Heart right ventricle (tissue), 16 donors: ENCODE data around the gene KIAA0586. TPM values are rescaled to one million over a fixed set of nuclear protein-coding genes. Genes with fewer than 3 reads are reported as not detected.
"Not testable (repeated sequence)": the region's sequence is repeated elsewhere in the genome, so short reads cannot be mapped to it uniquely, and the experiment has no call there.

Experiments used
- ATAC-seq, 8 donors: fragments of 200-7000 bp; cut with Tn5 transposase; one replicate each; pipeline ENCODE4 v1.9.1; 2020; ENCODE audit warnings: mild to moderate bottlenecking in 8 of 8, moderate library complexity in 8 of 8, moderate number of reproducible peaks in 1 of 8
- DNase-seq, 2 donors: peaks; one replicate each; pipeline ENCODE4 v3.0.0-alpha.2; 2020
- H3K27ac ChIP-seq, 10 donors: fragments of 200-600 bp; sonication (generic) in 2 of 10; one replicate each; pipeline versions ENCODE4 v1.5.0 to v1.8.0; 2020 to 2022; ENCODE audit warnings: mild to moderate bottlenecking in 3 of 10
- H3K27me3 ChIP-seq, 7 donors: fragments of 200-600 bp; one replicate each; pipeline ENCODE4 v1.8.0; 2021 to 2022; ENCODE audit warnings: mild to moderate bottlenecking in 2 of 7
- H3K36me3 ChIP-seq, 9 donors: fragments of 200-600 bp; sonication (generic) in 1 of 9; one replicate each; pipeline versions ENCODE4 v1.5.0 to v1.8.0; 2020 to 2022; ENCODE audit warnings: mild to moderate bottlenecking in 2 of 9
- H3K4me1 ChIP-seq, 9 donors: fragments of 200-600 bp; sonication (generic) in 1 of 9; one replicate each; pipeline versions ENCODE4 v1.5.0 to v1.8.0; 2020 to 2022; ENCODE audit warnings: mild to moderate bottlenecking in 4 of 9
- H3K4me3 ChIP-seq, 10 donors: fragments of 200-600 bp; sonication (generic) in 2 of 10; one replicate each; pipeline versions ENCODE4 v1.5.0 to v1.8.0; 2020 to 2022; ENCODE audit warnings: mild to moderate bottlenecking in 7 of 10, moderate library complexity in 2 of 10
- H3K9me3 ChIP-seq, 11 donors: fragments of 200-600 bp in 10 of 11; sonication (generic) in 2 of 11; one replicate each; pipeline versions ENCODE4 v1.5.0 to v1.8.0; 2013 to 2022; ENCODE audit warnings: mild to moderate bottlenecking in 2 of 11, control low read depth in 1 of 11, moderate library complexity in 1 of 11
- CTCF ChIP-seq, 9 donors: fragments of 200-600 bp; sonication (generic) in 2 of 9; IDR thresholded peaks; one replicate each; pipeline versions ENCODE4 v1.5.0 to v1.8.0; 2021 to 2022; ENCODE audit warnings: antibody characterized with exemption in 9 of 9, mild to moderate bottlenecking in 5 of 9, moderate library complexity in 1 of 9
- WGBS, 2 donors: extraction: QIAGEN DNeasy Blood & Tissue Kit; methylation state at CpG; one replicate each; pipeline ENCODE4 v1.1.7; 2013; ENCODE audit warnings: inconsistent platforms in 1 of 2; 5-methylcytosine and 5-hydroxymethylcytosine counted together
- intact Hi-C, 10 donors: fragments of 100-400 bp; cut with DNase I; formaldehyde crosslinking; loops; one replicate each; pipeline versions ENCODE4 v1.11.1 to v1.14.2; 2022
- polyA plus RNA-seq, 2 donors: library from polyadenylated mRNA; stranded (reverse); fragments of 200-250 nt; gene quantifications; one replicate each; pipeline ENCODE4 v1.2.3, GENCODE V29; 2013
- total RNA-seq, 10 donors: library from RNA; stranded (reverse); fragmentation: NEBNext Ultra II Directional in 3 of 10; extraction: Animal tissue kit (Norgen Biotek cat#: 25700) in 3 of 10; gene quantifications; one replicate each; pipeline versions ENCODE4 v1.2.1 to v1.2.4, GENCODE V29; 2021 to 2023
- donor health status: Arrhythmogenic right ventricular cardiomyopathy.
- donor health status: ischemic (EF 13 %, LVEDD 7.1; RV severe dilation, severe dysfunction).
- donor health status: healthy with polysubstance abuse.
- donor health status: DM: no; HTN: yes; CAD: no.
- donor health status: DM: no; HTN: no; CAD: no.
- donor health status: ischemic (EF 25% LVEDD 6.9; RV normal size, moderate dysfunction).
- donor health status: ischemic (EF 25% LVEDD 5.7; RV mildly dilated, moderate dysfunction).
- donor health status: healthy.
- donor health status: DM: yes; HTN: yes; CAD: no.
- donor health status: Ischemic cardiomyopathy.
- donor health status: ischemic (EF 35%, LVEDD 5.7; RV mildly dilated, moderate dysfunction).
- donor health status: nonischemic (EF 11% LVEDD 7.7; RV severe dilation, severe dysfunction).
- donor health status: DM: yes; HTN: yes; CAD: no.
- donor health status: PGD.
- donor health status: ischemic (EF 29% LVEDD 5.4; RV normal size, mild dysfunction).
- donor health status: nonischemic (EF 23%, LVEDD 6.1; RV moderate dilation, normal function).

The KIAA0586 gene
- total and polyA plus RNA-seq, 12 donors = 3.8 to 15.9 (median 12.1) TPM

DNA sequence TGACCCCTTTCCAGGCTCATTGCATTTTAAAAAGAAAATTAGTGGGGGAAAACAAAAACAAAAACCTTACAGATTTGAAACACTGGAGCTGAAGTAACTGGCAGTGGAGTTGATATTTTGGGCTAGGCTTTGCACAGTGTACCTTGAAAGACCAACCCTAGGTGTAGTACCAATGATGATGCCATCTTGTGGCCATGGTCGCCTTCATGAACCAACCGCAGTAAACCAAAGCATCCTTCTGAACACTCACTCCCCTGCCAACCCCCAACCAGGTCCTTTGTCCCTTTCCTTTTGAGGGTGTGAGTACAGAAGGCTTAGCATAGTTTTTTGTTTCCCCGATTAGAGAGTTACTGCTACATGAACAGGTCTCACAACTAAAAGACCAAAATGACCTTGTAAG lies 25.9 kb upstream of the KIAA0586 start:
- DNase-seq (no peak), ATAC-seq (no peak)
- no peak overlapping the region for H3K4me3 ChIP-seq
- H3K27me3 ChIP-seq = no peaks in the 10 kb centered on the region
- peaks cover 0 to 3% (median 0%) of the 10 kb centered on the region in 9 donors for H3K4me1 ChIP-seq
- H3K36me3 ChIP-seq = peaks cover 0 to 6% (median 0%) of the 10 kb centered on the region in 9 donors
- 89 to 93% methylated on average over 3 of the region's 3 CpGs for WGBS, 2 donors
- no peaks in the 10 kb centered on the region for H3K9me3 ChIP-seq
- no peak overlapping the region for H3K27ac ChIP-seq
- no peak for TF ChIP-seq CTCF (IDR thresholded peaks at IDR 0.05)
- intact Hi-C loops = no loop called here

DNA sequence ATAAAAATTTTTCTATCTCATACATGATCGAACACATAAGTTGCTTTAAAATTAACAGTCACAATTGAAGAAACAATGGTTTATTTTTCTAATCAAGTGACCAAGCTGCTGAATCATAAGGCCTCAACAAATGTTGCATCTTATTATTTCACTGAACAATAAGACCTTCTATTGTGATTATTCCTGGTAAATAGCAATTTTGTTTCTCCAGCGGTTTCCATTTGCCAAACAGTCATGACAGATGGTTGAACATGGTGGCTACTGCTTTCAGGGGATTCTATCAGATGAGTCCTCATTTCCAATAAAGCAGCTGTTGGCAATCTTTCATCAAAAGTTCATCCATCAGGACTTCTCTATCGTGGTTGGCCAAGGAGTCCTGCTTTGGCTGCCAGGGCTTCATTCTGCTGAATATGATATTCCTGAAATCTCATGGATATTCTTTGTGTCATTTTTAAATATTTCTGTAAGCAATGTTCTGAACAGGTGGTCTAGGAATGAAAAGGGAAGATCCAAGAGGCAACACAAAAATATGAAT lies 18.8 kb upstream of the KIAA0586 start:
- Histone ChIP-seq H3K9me3 (no peaks in the 10 kb centered on the region), H3K27me3 (no peaks in the 10 kb centered on the region), H3K36me3 (peaks cover 0 to 72% (median 28%) of the 10 kb centered on the region in 9 donors), H3K4me3 (no peak overlapping the region), H3K4me1 (no peaks in the 10 kb centered on the region), H3K27ac (no peak overlapping the region)
- no peak for DNase-seq
- no peak for TF ChIP-seq CTCF (IDR thresholded peaks at IDR 0.05)
- intact Hi-C loops = no loop called here
- ATAC-seq = no peak
- 87 to 94% methylated on average over 3 of the region's 3 CpGs for WGBS, 2 donors

DNA sequence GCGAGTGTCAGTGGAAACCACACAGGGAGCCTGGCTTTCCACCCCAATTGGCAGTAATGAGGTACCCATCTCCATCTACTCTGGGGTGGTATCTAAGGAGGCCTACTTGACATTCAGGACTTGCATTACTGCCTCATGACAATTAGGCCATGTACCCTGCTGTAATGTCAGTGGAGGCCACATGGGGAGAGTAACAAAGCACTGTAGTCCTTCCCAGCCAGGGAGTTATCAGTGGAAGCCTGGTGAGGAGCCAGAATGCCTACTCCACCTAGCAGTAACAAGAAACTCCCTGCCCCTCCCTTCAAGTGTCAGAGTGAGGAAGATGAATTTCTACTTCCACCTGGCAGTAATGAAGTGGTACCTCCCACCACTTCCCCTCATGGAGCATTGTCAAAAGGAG lies 12.7 kb upstream of the KIAA0586 start:
- intact Hi-C loops = no loop called here
- Histone ChIP-seq H3K9me3 (no peaks in the 10 kb centered on the region), H3K36me3 (peaks cover 0 to 89% (median 14%) of the 10 kb centered on the region in 9 donors), H3K4me1 (peaks cover 0 to 10% (median 3%) of the 10 kb centered on the region in 9 donors), H3K4me3 (no peak overlapping the region), H3K27ac (no peak overlapping the region), H3K27me3 (no peaks in the 10 kb centered on the region)
- ATAC-seq (peak in 7 of 8 donors; percentile 25 to 82 (median 62)), DNase-seq (peak in 1 of 2 donors; percentile 21)
- WGBS, 2 donors = 98 to 100% methylated on average over 1 of the region's 1 CpG
- TF ChIP-seq CTCF (IDR thresholded peaks at IDR 0.05) = no peak

- H3K27ac ChIP-seq = no peak overlapping the region
- peaks cover 0 to 10% (median 3%) of the 10 kb centered on the region in 9 donors for H3K4me1 ChIP-seq
- no peaks in the 10 kb centered on the region for H3K27me3 ChIP-seq
- DNase-seq = no peak
- H3K4me3 ChIP-seq = no peak overlapping the region
- ATAC-seq = no peak
- TF ChIP-seq CTCF (IDR thresholded peaks at IDR 0.05) = no peak
- H3K36me3 ChIP-seq = peaks cover 0 to 89% (median 7%) of the 10 kb centered on the region in 9 donors
- H3K9me3 ChIP-seq = no peaks in the 10 kb centered on the region
- 97 to 98% methylated on average over 10 of the region's 10 CpGs for WGBS, 2 donors
- intact Hi-C loops = no loop called here
Measured at GRCh38 chr14:58415636-58416547, 11.6 kb upstream of the KIAA0586 start.

DNA sequence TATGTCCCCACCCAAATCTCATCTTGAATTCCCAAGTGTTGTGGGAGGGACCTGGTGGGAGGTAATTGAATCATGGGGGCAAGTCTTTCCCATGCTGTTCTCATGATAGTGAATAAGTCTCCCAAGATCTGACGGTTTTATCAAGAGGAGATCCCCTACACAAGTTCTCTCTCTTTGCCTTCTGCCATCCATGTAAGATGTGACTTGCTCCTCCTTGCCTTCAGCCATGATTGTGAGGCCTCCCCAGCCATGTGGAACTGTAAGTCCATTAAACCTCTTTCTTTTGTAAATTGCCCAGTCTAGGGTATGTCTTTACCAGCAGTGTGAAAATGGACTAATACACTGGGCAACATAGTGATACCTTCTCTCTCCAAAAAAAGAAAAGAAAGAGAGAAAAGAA lies 10.6 kb upstream of the KIAA0586 start:
- H3K9me3 ChIP-seq, H3K4me3 ChIP-seq, intact Hi-C loops, ATAC-seq, H3K27me3 ChIP-seq, H3K27ac ChIP-seq, DNase-seq: not testable (repeated sequence)
- 84 to 95% methylated on average over 1 of the region's 1 CpG for WGBS, 2 donors
- Histone ChIP-seq H3K36me3 (peaks cover 0 to 89% (median 11%) of the 10 kb centered on the region in 9 donors), H3K4me1 (peaks cover 0 to 10% (median 3%) of the 10 kb centered on the region in 9 donors)
